Superior temporal gyrus (tissue), 1 donor: ENCODE data around the gene PRKCD.

Source experiments
- DNase-seq: peaks from one replicate; pipeline ENCODE4 v3.0.0-alpha.2; 2016; ENCODE audit errors: extremely low spot score

The PRKCD gene

DNA sequence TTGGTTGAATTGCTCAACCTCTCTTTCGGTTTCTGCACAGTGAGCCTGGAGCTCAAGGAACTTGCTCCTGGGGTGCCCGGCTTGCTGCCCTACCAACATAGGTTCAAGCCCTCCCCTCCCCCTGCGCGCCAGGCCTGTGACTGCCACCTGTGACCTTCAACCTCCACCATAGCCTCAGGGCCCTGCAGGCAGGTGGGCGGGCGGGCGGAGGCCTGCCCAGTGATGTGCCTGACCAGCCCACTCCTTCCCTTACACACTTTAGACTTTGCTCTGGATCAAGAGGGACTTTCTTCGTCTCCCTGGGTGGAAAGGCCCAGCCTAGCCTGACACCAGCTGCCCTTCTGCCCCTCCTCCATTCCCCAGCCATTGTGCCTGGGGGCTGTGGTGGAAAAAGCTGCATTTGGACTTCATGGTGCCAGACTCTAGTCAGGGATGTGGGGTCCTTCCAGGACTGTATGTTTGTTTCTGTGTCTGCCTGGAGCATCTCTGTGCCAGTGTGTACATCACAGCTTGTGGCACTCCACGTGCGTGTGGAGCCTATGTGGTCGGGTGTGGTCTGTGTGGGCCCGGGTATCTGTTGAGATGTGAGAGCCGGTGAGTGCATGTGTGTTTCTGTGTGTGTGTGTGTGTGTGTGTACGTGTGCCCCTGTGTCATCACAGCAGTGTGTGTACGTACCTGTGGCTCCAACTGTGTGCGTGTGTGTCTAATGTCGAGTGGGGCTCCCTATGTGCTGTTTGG lies 9.5 kb downstream of the PRKCD start:
- DNase-seq = no peak

DNA sequence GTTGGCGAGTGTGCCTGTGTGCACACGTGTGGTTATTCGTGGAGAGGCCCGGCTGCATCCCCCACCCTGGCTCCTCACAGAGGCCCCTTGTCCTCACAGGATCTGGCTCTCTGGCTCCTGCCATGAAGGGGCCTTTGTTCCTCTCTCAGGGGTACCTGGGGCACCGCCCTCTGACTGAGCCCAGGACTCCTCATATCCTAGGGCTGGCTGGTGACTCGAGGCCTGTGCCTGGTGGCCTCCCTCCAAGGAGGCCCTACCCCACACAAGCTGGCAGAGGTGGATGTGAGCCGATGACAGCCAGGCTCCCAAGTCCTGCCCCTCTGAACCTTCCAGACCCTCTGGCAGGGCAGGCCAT lies 10.0 kb downstream of the PRKCD start:
- no peak for DNase-seq

DNA sequence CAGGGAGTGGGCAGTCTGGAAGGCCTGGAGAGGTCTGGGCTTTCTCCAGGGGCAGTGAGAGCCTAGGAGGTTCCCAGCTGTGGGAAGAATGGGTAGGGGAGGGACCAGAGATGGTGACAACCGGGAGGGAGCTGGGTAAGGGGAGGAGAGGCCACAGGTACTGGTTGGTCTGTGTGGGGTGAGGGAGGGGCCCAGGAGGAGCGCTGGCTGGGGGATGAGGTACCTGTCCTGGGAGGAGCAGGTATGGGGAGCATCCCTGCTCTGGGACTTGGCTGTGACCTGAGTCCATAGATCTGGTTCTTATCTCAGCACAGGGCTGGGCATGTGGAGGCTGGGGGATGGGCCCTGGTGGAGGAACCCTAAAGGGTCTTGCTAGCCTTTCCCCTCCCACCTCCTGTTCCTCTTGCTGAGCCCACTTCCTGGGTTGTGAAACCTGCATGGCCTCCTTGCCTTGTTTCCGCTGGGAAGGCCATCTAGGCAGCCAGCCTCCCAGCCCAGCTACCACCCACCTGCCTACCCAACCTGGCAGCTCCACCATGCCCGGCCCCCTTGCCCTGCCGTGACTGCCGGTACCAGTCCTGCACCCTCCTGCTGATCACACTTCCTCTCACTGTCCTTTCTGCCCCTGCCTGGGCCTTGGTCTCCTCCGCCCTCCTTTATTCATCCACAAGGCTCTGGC lies 11.0 kb downstream of the PRKCD start:
- DNase-seq = no peak

DNA sequence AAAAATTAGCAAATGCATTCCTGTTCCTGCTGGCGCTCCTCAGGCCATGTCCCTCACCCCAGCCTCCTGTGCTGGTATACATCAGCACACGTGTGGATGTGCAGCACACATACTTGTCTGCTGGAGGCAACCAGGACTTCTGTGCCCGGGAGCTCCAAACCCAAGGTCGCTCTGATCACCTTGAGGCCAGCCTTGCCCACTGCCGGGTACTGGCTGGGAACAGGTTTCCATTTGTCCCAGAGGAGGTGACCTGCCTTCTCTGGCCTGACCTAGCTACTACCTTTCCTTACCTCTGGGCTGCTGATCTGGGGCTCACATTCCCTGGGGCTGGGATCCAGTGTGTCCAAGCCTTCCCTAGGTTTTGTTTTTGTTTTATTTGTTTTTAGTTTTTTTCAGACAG lies 12.1 kb downstream of the PRKCD start:
- no peak for DNase-seq

DNA sequence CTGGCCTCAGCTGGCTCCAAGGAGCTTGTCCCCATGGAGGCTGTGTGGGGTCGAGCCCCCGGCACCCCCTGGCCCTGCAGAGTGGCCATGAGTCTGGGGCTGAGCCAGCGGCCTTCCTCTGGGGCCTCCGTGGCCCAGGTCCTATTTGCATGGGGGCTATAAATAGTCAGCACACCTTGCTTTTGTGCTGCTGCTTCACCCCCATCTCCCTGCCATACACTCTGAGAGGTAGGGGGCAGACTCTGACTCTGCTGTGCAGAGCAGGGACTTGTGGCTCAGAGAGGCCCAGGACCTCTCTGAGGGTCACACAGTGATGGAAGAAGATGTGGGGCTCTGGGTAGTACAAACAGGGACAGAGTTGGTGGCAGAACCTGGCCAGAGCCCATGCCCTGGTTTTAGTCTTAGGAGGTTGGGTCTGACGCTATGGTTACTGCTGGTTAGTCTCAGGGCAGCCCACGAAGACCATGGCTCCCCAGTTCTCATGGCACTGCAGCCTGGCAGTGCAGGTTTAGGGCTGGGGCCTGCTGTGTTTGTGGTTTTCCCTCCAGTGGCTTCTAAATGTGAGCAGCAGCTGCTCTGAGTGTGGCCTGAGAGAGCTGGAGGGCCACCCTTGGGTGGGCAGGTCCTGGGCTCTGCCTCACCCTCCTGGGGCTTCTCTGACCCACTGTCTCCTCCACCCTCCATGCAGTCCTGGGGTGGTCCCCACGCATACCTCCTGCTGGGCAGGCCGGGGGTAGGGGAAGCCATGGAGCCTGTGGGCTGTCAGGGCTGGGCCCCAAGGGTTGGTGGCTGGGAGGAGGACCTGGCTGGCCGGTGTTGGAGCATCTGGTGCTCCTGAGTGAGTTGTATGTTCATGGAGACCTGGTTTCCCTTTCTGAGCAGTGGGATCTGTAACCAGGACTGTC lies 13.6 kb downstream of the PRKCD start:
- no peak for DNase-seq

DNA sequence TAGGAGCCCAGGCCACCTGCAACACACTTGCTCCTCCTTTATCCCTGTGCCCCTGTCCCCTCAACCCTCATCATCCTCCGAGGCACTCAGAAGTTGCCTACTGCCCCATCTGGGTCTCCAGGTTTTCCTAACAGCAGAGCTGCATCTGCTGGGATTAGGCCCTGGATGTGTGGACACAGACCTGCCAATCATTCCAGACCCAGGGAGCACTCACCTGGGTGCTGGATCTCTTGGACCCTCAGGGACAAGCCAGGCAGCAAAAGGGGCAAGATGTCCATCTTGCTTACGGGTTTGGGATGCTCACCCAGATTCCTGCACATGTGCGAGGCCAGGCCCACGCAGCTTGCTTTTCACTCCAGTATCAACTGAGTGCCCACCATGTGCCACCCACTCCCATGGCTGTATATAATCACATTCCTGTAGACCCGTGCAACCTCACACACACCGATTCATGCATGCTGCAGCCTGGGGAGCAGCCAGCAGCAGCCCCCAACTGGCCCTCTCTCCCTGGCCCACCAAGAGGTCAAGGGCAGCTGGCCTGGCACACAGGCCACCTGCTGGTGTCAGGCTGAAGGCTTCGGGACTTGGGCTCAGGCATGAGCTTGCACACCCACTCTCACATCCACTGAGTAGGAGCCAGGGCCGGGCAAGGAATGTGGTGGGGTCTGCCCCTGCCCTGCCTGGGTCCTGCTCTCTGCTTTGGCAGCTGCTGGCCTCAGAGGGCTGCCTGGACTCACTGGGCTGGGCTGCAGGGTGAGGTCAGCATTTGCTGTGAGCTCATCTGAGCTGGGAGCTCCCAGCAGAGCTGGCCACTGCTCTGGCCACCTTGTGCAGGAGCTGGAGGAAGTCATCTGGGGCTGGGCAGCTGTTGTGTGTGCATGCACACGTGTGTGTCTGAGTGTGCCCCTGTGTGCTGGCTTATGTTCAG lies 14.9 kb downstream of the PRKCD start:
- DNase-seq = no peak

DNA sequence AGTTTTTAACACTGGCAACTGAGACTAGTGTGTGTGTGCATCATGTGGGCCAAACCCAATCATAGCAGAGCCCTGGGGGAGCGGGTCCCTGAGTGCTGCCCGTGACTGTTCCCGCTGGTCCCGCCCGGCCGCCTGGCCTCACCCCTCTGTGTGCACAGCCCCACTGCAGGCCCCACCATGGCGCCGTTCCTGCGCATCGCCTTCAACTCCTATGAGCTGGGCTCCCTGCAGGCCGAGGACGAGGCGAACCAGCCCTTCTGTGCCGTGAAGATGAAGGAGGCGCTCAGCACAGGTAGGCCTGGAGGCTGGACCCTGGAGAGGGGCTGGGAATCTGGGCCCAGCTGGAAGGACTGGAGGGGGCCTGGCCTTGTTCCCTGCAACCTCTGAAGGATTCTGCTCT lies 17.2 kb downstream of the PRKCD start:
- no peak for DNase-seq

DNA sequence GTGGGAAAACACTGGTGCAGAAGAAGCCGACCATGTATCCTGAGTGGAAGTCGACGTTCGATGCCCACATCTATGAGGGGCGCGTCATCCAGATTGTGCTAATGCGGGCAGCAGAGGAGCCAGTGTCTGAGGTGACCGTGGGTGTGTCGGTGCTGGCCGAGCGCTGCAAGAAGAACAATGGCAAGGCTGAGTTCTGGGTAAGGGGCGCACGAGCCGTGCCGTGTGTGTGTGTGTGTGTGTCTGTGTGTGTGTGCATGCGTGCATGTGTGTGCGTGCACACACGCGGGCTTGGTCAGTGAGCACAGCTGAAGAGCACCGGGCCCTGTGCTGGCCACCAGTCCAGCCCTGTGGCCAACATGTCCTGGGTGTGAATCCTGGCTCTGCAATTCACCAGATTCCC lies 18.6 kb downstream of the PRKCD start:
- DNase-seq = no peak

DNA sequence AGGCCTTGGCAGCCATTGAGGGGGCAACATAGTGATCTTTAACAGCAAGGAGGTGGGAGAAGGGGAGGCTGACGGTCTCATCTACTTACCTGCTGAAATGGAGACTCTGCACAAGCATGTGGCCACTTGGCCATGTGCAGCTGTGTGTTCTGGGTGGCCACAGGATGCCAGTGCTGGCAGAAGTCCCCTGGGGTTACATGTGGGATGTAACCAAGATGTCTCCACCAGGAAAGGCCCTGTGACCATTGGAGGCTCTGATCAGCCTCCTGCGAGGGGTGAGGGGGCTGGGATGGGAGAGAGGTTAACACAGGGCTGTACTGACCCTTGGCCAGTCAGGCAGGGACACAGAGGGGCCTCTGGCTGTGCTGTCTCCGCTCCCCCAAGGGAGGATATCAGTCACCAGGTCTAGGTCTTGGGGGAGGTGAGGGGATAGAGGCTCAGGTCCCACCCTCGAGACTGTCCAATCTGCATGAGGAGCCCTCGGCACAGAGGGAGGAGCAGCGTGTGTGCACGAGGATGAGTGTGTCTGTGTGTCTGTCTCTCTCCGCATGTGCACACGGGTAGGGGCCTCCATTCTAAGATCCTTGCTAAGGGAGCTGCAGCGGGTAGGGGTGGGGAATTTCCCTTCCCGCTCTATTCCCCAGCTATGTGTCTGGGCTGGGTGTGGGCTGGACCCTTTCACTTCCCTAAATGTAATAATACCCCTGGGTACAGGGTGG lies 19.5 kb downstream of the PRKCD start:
- no peak for DNase-seq

DNA sequence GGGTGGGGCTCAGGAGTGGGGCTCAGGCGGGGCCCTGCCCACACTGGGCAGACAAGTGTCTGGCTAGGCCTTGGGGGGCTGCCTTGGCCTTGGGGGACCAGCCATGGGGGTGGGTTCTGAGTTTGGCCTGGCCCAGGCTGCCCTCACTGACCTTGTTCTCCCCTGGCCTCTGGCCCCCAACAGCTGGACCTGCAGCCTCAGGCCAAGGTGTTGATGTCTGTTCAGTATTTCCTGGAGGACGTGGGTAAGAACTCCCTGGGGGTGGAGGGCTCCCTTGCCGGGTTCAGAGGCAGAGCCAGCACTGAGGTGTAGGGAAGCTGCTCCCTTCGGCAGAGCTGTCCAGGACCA lies 20.0 kb downstream of the PRKCD start:
- no peak for DNase-seq

DNA sequence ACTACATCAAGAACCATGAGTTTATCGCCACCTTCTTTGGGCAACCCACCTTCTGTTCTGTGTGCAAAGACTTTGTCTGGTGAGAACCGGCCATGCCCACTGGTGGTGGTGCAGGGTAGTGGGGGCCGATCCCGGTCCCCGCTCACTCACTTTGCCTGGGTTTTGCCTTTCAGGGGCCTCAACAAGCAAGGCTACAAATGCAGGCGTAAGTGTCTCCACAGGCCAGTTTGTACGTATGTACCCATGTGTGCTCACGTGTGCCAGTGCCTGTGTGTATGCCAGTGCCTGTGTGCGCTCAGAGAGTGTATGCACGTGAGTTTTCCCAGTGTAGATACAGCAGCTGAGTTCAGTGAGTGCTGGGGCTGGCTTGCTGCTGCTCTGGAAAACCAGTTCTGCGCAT lies 20.5 kb downstream of the PRKCD start:
- no peak for DNase-seq

DNA sequence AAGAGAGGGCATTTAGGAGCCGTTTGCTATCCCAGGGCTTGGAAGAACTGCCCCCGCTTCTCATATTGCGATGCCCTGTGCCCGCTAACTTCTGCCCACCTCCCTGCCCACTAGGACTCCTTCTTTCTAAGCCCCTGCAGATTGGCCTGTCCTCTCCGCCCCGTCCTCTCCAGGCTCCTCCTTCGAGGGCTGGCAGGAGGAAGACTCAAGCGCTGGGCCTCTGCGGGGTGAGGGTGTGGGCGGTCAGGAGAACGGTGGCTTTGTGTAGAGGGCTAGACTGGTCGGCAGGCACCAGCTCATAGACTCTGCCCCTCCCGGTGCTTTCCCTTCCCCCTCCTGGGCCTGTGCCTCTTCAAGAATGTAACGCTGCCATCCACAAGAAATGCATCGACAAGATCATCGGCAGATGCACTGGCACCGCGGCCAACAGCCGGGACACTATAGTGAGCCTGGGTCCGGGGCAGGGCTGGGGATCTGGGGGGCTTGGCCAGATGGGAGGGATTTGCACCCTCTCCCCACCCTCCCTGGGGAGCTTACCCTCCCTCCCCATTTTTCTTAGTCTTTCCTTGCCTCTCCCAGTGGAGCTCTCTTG lies 21.9 kb downstream of the PRKCD start:
- DNase-seq = no peak

DNA sequence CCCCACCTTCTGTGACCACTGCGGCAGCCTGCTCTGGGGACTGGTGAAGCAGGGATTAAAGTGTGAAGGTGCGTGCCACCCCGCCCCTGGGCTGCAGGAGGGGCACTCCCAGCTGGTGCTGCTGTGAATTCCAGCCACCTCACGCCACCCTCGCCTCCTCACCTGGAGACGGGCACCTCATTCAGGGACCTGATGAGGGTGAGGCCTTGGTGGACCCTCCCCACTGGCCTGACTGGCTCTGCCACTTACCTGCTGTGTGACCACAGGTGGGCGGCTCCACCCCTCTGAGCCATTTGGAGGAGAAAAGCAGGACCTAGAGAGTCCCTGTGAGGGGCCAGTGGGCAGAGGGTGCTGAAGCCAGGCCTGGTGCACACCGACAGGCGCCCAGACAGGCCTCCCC lies 22.5 kb downstream of the PRKCD start:
- DNase-seq = no peak

DNA sequence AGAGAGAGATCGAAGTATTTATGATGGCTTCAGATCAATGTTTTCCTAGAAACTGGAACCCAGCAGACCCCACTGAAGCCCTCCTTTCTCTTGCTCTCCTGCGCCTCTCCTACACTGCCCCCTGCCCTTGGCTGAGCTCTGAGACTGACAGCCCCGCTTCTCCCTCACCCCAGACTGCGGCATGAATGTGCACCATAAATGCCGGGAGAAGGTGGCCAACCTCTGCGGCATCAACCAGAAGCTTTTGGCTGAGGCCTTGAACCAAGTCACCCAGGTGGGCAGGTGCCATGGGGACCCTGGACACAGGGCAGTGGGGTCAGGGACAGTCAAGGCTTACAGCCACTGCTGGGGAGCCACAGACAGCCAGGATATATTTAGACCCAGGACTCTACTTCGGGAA lies 23.7 kb downstream of the PRKCD start:
- DNase-seq = no peak

DNA sequence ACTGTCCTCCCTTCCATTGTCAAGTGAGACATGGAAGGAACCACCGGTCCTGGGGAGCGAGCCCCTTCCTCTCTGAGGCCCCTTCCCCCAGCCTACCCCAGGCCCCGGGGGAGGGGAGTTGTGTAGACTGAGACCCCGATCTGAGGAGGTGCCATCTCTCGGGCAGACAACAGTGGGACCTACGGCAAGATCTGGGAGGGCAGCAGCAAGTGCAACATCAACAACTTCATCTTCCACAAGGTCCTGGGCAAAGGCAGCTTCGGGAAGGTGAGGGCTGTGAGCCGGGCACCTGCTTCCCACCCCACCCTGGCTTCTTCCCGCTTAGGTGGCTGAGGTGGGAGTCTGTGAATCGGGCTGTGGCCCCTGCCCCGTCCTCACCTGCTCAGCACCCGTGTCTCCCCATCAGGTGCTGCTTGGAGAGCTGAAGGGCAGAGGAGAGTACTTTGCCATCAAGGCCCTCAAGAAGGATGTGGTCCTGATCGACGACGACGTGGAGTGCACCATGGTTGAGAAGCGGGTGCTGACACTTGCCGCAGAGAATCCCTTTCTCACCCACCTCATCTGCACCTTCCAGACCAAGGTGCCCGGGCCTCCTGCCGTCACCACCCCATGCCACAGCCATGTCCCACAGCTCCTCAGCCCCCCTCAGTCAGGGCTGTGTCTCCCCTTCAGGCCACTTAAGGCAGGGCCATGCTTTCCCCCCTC lies 24.9 kb downstream of the PRKCD start:
- no peak for DNase-seq

DNA sequence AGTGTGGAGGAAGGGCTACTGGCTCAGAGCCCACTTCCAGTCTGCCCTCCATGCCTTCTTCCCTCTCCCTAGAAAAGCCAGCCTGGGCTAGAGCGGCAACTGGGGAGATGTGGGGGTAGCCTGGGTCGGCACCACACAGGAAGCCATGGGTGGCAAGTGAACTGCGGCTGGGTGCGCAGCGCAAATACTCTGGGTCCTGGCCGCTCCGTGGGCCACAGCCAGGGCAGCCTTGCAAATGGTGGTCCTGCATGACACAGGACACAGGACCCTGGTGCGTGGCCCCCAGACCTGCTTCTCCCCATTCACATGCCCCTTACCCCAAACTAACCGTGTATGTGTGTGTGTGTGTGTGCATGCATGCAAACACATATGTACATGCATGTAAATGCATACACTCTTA lies 25.7 kb downstream of the PRKCD start:
- DNase-seq = no peak

DNA sequence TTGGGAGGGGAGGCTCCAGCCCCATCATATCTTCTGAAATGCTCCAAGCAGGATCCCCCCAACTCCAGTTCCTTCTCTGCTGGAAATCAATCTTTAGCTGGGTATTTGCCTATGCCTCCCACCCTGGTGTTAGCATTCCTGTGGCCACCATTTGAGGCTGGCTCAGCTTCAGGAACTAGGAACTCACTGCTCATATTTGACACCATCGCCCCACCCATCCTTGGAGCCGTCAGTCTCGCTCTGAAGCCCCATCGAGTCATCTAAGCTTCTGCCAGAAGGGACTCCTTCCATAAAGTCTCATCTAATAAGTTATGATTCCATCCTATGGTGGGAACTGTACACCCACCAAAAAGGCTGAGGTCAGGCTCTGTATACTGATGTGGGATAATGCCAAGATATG lies 26.4 kb downstream of the PRKCD start:
- DNase-seq = no peak

DNA sequence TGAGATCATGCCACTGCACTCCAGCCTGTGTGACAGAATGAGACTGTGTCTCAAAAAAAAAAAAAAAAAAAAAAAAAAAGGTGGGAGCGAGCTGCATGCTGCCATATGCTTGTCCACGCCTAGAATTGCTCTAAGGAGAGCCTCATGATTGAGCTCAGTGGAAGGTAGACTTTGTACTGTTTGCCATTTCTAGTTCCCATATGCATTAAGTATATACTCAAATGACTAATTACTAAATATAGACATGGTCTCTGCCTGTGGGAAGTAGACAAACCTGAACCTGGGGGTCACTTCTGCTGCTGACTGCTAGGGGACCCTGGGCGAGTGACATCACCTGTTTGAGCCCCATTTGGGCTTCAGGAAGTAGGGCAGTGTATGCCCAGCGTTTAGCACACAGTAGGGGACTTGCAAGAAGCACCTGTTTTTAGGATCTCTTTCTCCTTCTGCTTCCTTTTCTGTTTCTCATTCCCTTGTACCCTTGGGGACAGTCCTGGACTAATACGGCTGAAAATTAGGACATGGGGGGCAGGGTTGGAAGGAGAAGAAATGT lies 27.2 kb downstream of the PRKCD start:
- DNase-seq = no peak

DNA sequence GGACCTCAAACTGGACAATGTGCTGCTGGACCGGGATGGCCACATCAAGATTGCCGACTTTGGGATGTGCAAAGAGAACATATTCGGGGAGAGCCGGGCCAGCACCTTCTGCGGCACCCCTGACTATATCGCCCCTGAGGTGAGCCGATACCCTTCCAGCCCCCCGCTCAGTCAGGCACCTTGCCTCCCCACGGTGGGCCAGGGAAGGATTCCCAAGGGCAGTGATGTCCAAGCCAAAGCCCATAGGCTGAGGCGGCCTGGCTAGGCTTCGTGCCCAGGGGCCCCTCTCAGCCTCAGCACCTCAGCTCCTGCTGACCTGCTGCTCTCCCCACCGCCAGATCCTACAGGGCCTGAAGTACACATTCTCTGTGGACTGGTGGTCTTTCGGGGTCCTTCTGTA lies 27.7 kb downstream of the PRKCD start:
- DNase-seq = no peak

DNA sequence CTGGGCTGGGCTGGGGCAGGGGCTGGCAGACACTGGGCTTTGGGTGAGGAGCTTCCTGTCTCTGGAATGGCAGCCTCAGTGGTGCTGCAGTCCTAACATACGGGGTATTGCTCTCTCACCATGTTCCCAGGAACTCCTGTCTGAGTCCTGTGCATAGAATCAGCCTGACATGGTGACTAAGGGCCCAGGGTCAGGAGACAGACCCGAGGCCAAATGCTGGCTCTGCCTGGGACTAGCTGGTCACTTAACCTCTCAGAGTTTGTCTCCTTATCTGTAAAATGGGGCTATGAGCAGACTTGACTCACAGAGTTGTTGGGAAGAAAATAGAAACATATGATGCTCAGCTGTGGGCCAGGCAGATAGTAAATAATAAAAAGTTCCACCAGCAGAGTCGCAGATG lies 28.3 kb downstream of the PRKCD start:
- no peak for DNase-seq
